HepG2 (cell line): ENCODE data around the gene APLP1. TPM values are rescaled to one million over a fixed set of nuclear protein-coding genes. Genes with fewer than 3 reads are reported as not detected.
A peak's percentile ranks its signal among the peaks of the same experiment; 100 is the strongest.

Experiments used
- CTCF ChIP-seq: sonication (generic); formaldehyde crosslinking; IDR thresholded peaks from 2 replicates; pipeline ENCODE4 v1.5.0; 2020; ENCODE audit warnings: mild to moderate bottlenecking, missing genetic modification reagents, moderate library complexity
- KDM6A ChIP-seq: IDR thresholded peaks from 2 replicates; pipeline ENCODE4 v1.6.1; 2016; ENCODE audit warnings: low read depth
- MEF2D ChIP-seq: sonication (generic); formaldehyde crosslinking; IDR thresholded peaks from 2 replicates; pipeline ENCODE4 v1.5.1; 2020; ENCODE audit warnings: mild to moderate bottlenecking, missing genetic modification reagents
- MNT ChIP-seq: fragments of 450-650 bp; IDR thresholded peaks from 2 replicates; pipeline ENCODE4 v1.6.1; 2016
- NR2C2 ChIP-seq: sonication (generic); formaldehyde crosslinking; IDR thresholded peaks from 2 replicates; pipeline ENCODE4 v1.4.0; 2020; ENCODE audit warnings: missing genetic modification reagents, mild to moderate bottlenecking, moderate library complexity, borderline replicate concordance
- RARG ChIP-seq: sonication (generic); formaldehyde crosslinking; IDR thresholded peaks from 2 replicates; pipeline ENCODE4 v1.4.0; 2020; ENCODE audit warnings: low read depth, mild to moderate bottlenecking, missing genetic modification reagents
- RBAK ChIP-seq: sonication (generic); formaldehyde crosslinking; IDR thresholded peaks from 2 replicates; pipeline ENCODE4 v1.5.1; 2020; ENCODE audit warnings: mild to moderate bottlenecking, missing genetic modification reagents
- SRSF1 ChIP-seq: fragments of 200-400 bp; formaldehyde crosslinking; optimal IDR thresholded peaks from 2 replicates; pipeline ENCODE3; 2017; ENCODE audit warnings: mild to moderate bottlenecking, low read depth, low read length, moderate library complexity
- TFDP1 ChIP-seq: IDR thresholded peaks from 2 replicates; pipeline ENCODE4 v1.6.1; 2016; ENCODE audit warnings: missing compliant biosample characterization, missing genetic modification reagents, borderline replicate concordance
- ZBTB21 ChIP-seq: sonication (generic); formaldehyde crosslinking; IDR thresholded peaks from 2 replicates; pipeline ENCODE4 v1.4.0; 2020; ENCODE audit warnings: missing genetic modification reagents
- ZBTB26 ChIP-seq: IDR thresholded peaks from 2 replicates; pipeline ENCODE4 v1.6.1; 2016; ENCODE audit warnings: missing compliant biosample characterization, missing genetic modification reagents, borderline replicate concordance
- ZNF740 ChIP-seq: sonication (generic); formaldehyde crosslinking; IDR thresholded peaks from 2 replicates; pipeline ENCODE4 v1.4.0; 2020; ENCODE audit warnings: missing genetic modification reagents
- polyA plus RNA-seq, 8 experiments: library from polyadenylated mRNA; depleted of rRNA in 3 of 8; stranded (reverse) in 7 of 8; unstranded in 1 of 8; fragments of >200 nt; fragmentation: Illumina TruSeq in 4 of 8; extraction: Trizol in 4 of 8; gene quantifications; 2 replicates each; pipeline versions ENCODE4 v1.2.1 to v1.2.3, GENCODE V29; 2011 to 2016; ENCODE audit warnings: low read depth in 4 of 8, missing spikeins in 1 of 8, mixed read lengths in 1 of 8; ENCODE audit not compliant: insufficient read depth in 1 of 8
- total RNA-seq, 5 experiments: library from RNA; depleted of rRNA; stranded (reverse); fragments of >200 nt; fragmentation: Illumina TruSeq; extraction: Trizol; gene quantifications; 2 replicates each; pipeline ENCODE4 v1.2.3, GENCODE V29; 2016; ENCODE audit warnings: low read depth in 1 of 5

Gene APLP1
- total and polyA plus RNA-seq, 2 of the 13 experiments (the other 11 are each of a cell fraction or from before 2014, with no cell fraction given), result 2.0 to 2.9 TPM

- no peak for TF ChIP-seq MEF2D (CRISPR knock-in tag)
- no peak for TF ChIP-seq ZNF740 (CRISPR knock-in tag)
- TF ChIP-seq SRSF1, result no peak
- no peak for TF ChIP-seq RARG (CRISPR knock-in tag)
- TF ChIP-seq KDM6A (CRISPR knock-in tag), result no peak
- 0 out of 2 replicates have a peak, but pooled peaks have one; percentile 17 for TF ChIP-seq TFDP1 (CRISPR knock-in tag)
- no peak for TF ChIP-seq ZBTB21 (CRISPR knock-in tag)
- TF ChIP-seq MNT, result no peak
- TF ChIP-seq RBAK (CRISPR knock-in tag), result no peak
- TF ChIP-seq NR2C2 (CRISPR knock-in tag), result no peak
- TF ChIP-seq ZBTB26 (CRISPR knock-in tag), result no peak
- 0 out of 2 replicates have a peak, but pooled peaks have one; percentile 5 for TF ChIP-seq CTCF (CRISPR knock-in tag)
Observed at GRCh38 chr19:35845215-35846037, 22.9 kb upstream of the APLP1 start (continued).
